DMS53 (cell line): ENCODE data around the gene TPSG1.
"Not testable (repeated sequence)": the region's sequence is repeated elsewhere in the genome, so short reads cannot be mapped to it uniquely, and the experiment has no call there.

Experiments
- DNase-seq: peaks from one replicate; lab custom pipeline; 2025; lab: John Stamatoyannopoulos, UW

TPSG1 gene

DNA sequence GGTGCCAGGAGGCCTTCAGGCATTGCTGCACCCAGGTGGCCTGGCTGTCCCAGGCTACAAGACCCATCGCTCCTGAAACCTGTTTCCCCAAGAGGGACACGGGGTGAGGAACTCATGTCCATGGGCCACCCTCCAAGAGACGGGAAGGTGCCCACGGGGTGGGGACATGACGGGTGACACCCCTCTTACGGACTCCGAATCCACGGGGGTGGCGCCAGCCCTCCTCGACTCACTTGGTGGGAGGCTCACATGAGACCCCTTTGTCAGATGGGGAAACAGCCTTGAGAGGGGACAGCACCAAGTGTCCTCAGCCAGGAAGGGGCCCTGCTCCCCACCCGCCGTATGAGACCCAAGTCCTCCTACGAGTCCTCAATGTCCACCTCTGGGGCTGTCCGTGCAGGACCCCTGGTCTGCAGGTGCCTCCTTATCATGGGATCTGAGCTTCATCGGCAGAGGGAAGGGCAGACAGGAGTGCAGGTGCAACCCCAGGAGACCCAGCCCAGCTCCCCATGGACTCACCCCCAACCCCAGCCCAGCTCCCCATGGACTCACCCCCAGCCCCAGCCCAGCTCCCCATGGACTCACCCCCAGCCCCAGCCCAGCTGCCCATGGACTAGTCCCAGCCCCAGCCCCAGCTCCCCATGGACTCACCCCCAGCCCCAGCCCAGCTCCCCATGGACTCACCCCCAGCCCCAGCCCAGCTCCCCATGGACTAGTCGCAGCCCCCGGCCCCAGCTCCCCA, 5.6 kb upstream of the TPSG1 start:
- DNase-seq: not testable (repeated sequence)

- not testable (repeated sequence) for DNase-seq
Observed at GRCh38 chr16:1230084-1230470, 5.0 kb upstream of the TPSG1 start, which contains the start of gene TPSB2. TSS of gene TPSB2 (minus strand) at chr16:1230184. CDS start at chr16:1229951, 233 bp downstream.

GRCh38 chr16:1229476-1229875, 4.4 kb upstream of the TPSG1 start:
- not testable (repeated sequence) for DNase-seq

DNA sequence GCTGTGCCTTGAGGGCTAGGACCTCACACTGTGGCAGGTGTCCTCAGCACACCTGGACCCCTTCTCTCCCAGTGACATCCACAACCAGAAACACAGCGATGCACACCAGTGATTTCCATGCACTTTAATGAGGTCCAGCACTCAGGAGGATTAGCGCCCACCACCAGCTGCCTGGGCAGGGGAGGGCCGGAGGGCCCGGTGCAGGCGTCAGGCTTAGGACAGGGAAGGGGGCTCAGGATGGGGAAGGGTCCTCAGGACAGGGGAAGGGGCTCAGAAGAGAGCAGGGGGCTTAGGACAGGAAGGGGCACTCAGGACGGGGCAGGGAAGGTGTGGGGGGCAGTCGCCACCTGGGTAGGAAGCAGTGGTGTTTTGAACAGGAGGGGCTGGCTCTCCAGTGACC, 3.2 kb upstream of the TPSG1 start:
- not testable (repeated sequence) for DNase-seq

DNA sequence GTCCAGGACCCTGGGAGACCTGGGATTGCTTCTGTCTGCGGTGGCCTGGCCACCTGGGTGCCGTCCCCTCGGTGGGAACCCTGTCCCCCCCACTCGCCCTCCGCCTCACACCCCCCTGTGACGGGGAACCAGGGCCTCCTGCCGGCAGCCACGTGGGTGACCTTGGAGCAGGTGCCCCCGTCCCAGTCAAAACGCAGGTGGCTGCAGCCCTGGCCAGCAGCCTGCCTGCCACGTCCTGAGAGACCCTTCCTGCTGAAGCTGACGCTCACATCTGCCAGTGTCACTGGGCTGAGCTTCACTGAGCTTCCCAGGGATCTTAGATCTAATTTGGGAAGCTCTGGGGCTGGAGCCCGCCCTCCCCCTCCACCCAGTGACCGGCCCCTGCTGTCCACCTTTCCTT, 1.6 kb upstream of the TPSG1 start:
- DNase-seq: not testable (repeated sequence)

DNA sequence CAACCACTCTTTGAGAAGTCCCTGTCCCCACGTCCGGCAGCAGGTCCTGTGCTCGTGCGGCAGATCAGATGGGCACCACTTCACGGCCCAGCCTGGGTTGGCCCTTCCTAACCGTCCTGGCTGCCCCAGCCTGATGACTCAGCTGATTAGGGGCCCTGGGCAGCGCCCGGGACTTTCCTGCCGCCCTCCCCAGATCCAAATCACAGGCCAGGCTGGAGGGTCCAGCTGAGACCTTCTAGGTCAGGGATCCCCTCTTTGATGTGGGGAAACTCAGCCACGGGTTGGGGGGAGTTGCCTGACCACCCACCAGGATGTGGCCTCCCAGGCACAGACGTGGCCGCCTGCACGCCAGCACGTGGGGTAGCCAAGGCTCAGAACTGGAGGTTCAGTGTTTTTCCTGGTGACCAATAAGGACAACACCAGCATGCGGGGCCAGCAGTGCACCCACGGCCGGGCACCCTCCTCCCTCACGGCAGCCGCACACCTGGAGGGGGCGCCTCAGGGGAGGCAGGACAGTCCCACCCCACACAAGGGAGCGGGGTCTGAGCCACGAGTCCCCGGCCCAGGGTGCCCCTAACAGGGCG, 752 bp upstream of the TPSG1 start:
- DNase-seq: not testable (repeated sequence)

- no peak for DNase-seq
Observed at GRCh38 chr16:1224558-1224957, 510 bp downstream of the TPSG1 start.

DNA sequence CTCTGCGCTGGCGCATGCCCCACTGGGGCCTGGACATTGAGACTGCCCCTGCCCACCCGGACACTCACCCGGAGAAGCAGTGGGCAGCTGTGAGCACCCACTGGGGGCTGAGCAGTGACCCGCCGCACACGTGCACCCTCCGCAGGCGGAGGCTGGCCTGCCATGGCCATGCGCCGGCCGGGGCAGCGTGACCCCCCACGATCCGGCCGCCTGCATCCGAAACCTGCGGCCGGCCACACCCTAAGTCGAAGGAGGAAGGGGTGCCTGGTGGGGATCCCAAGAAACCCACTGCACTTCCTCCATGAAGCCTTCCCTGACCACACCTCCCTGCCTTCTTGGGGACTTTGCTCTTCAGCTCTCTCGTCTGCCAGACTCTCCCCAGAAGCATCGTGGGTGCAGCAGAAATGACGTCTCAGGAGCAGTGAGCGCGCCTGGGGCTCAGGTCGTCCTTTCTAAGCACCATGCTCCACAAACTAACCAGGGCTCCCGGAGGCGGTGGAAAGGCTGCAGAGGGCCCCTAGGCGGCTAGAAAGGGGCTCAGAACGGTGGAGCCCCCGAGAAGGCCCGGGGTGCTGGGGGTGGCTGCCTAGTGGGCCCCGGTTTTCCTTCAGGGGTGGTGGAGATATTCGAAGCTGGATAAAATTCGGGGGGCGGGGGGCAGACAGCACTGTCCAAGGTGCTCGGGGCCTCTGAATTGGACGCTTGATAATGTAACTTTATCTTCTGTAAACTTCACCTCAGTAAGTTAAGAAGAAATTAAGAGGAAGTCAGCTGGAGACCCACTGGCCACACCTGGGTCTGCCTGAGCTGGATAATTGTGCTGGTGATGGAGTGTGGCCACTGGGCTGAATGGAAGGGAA, 1.5 kb downstream of the TPSG1 start:
- DNase-seq: no peak

DNA sequence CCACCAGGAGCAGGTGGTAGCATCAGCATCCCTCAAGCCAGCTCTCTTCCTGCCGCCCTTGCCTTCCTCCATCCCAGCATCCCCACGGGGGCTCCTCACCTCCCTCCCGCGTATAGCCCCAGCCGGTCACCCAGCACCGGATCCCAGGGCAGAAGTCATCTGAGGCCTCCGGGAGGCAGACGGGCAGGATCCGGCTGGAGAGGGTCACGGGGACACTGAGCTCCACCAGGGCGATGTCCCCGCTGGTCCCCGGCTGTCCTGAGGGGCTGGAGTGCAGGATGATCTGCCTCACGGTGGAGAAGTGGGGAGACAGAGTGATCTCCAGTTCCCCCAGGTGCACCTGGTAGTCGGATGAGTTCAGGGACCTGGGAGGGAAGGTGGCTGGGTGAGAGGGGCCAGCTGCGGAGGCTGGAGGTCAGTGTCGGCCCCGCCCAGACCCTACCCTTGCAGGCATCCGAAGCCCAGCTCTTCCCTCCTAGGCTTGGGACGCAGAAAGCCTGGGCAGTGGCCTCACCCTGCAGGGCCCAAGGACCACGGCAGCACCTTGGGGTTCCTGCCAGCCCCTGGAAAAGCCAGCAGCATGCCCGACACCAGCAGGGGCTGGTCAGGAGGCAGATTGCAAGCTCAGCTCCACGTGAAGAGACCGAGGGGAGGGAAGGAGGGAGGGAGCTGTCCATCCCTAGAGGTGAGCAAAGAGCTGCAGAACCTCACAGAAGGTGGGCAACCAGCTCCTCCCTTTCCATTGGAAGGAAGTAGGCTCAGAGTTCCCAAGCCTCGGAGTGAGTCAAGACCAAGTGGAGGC, 2.3 kb downstream of the TPSG1 start:
- no peak for DNase-seq

GRCh38 chr16:1221628-1222552, 3.2 kb downstream of the TPSG1 start:
- DNase-seq: no peak

- no peak for DNase-seq
Observed at GRCh38 chr16:1220841-1221627, 4.0 kb downstream of the TPSG1 start.

- DNase-seq: no peak
Observed at GRCh38 chr16:1220098-1220728, 4.9 kb downstream of the TPSG1 start.

DNA sequence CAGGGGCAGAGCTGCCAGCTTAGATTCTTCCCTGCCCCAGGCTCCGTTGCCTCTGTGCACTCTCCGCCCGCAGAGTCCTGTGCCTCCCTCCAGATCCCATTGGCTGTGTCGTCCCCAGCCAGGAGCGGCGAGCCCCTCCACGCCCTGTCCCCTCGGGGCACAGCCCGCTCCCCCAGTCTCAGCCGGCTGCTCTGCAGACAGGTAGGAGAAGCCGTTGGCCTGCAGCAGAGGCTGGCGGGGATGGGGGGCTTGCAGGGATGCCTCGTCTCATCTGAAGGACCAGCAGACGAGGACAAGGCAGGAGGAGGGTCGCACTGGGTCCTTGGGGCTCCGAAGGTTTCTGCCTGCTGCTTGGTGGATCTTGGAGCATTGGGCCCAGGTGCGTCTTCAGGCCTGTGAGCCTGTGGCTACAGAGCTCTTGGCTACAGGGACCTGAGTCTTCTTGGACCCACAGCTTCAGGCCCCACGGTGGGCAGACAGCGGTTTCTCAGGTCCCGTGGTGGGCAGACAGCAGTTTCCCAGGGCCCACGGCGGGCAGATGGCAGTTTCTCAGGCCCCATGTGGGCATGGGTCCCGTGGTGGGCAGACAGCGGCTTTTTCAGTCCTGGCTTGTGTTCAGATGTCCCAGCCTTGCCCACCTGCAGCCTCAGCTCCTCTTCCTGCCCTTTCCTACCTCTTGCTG, 6.0 kb downstream of the TPSG1 start:
- no peak for DNase-seq

GRCh38 chr16:1218061-1218929, 6.8 kb downstream of the TPSG1 start:
- DNase-seq: no peak

GRCh38 chr16:1217526-1217925, 7.5 kb downstream of the TPSG1 start:
- no peak for DNase-seq

DNA sequence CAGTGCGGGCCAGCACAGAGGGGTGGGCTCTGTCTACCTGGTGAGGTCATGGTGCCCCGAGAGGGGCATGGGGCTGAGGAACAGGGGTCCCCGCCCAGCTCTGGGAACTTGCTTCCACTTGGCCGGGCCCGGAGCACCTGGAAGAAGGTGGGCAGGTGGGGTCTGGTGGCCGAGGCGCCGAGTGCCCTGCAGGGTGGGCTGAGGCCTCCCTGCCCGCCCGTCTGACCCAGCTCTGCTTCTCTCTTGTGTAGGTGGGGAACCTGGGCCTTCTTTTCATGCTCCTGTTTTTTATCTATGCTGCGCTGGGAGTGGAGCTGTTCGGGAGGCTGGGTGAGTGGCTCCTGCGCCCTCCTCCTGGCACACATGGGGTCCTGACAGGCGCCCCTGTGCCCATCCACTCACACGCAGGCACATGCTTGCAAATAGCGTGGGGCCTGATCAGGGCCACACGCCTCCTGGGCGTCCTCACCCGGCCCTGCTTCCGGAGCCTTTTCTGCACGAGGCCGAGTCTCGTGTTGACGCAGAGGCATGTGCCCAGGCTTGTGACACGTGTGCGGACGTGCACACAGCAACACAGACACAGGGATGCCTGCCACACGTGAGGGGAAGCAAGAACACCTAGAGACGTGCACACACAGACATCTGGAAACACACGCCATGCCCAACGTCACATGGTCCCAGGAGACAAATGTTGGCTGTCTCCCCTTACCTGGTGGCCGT, 8.2 kb downstream of the TPSG1 start:
- DNase-seq: no peak

DNA sequence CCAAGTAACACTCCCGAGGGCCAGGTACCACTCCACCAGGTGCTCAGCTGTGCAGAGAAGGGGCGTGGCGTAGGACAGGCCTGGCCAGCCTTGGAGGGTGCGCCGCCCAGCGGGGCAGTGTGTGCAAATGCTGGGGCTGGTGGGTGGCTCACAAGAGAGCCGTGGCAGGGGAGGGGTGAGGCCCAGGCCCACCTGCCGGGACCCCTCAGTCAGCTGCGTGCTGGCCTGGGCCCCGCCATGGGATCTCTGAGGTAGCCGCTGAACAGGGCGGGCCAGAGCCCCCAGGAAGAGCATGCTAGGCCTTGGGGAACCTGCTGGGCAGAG, 8.8 kb downstream of the TPSG1 start:
- DNase-seq: peak; percentile 35
